Memory B cell (primary cell): ENCODE measurements around the gene CHPF.

Experiments used
- ATAC-seq: fragments of 150-1000 bp; cut with Tn5 transposase; 2 replicates; pipeline ENCODE4 v1.10.0; 2021; ENCODE audit warnings: low read depth, mild to moderate bottlenecking, moderate library complexity
- DNase-seq, 2 donors: peaks; one replicate each; pipeline ENCODE4 v3.0.0; 2022; ENCODE audit warnings: low spot score in 2 of 2
- H3K27ac Mint-ChIP-seq: one replicate; pipeline ENCODE4 v1.8.0; 2022; ENCODE audit warnings: mild to moderate bottlenecking, moderate library complexity, mixed read lengths
- H3K27me3 Mint-ChIP-seq: one replicate; pipeline ENCODE4 v1.8.0; 2022; ENCODE audit warnings: mixed read lengths
- H3K36me3 Mint-ChIP-seq: one replicate; pipeline ENCODE4 v1.8.0; 2022; ENCODE audit warnings: mild to moderate bottlenecking, mixed read lengths
- H3K4me1 Mint-ChIP-seq: one replicate; pipeline ENCODE4 v1.8.0; 2022; ENCODE audit warnings: mixed read lengths
- H3K4me3 Mint-ChIP-seq: one replicate; pipeline ENCODE4 v1.8.0; 2022; ENCODE audit warnings: mild to moderate bottlenecking, moderate library complexity, mixed read lengths
- H3K9me3 Mint-ChIP-seq: one replicate; pipeline ENCODE4 v1.8.0; 2022; ENCODE audit warnings: mixed read lengths

The CHPF gene

GRCh38 chr2:219551441-219552381, 8.1 kb upstream of the CHPF start:
- H3K36me3 Mint-ChIP-seq: no peaks in the 10 kb centered on the region
- H3K4me3 Mint-ChIP-seq: peak overlapping the region; percentile 76
- H3K27ac Mint-ChIP-seq: no peak overlapping the region
- H3K27me3 Mint-ChIP-seq: peaks cover 44% of the 10 kb centered on the region
- DNase-seq (no peak), ATAC-seq (no peak)
- no peaks in the 10 kb centered on the region for H3K9me3 Mint-ChIP-seq
- H3K4me1 Mint-ChIP-seq: peaks cover 9% of the 10 kb centered on the region

GRCh38 chr2:219549619-219550018, 6.0 kb upstream of the CHPF start:
- DNase-seq: no peak
- no peak overlapping the region for H3K27ac Mint-ChIP-seq
- H3K9me3 Mint-ChIP-seq: no peaks in the 10 kb centered on the region
- H3K27me3 Mint-ChIP-seq: peaks cover 53% of the 10 kb centered on the region
- H3K4me3 Mint-ChIP-seq: no peak overlapping the region
- ATAC-seq: no peak
- H3K4me1 Mint-ChIP-seq: peaks cover 9% of the 10 kb centered on the region
- H3K36me3 Mint-ChIP-seq: no peaks in the 10 kb centered on the region

DNA sequence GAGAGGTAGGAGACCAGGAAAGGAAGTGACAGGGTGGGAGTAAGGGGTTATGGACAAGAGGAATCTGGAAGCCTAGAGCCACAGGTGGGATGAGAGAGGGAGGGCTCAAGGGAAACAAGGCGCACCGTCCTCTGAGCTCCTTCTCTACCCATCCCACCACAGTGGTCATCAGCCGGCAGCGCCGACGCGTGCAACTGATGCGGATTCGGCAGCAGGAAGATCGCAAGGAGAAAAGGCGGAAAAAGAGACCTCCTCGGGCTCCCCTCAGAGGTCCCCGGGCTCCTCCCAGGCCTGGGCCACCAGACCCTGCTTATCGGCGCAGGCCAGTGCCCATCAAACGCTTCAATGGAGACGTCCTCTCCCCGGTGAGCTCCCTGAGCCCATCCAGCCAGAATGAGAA, 5.4 kb upstream of the CHPF start:
- Mint-ChIP-seq H3K27me3 (peaks cover 51% of the 10 kb centered on the region), H3K4me3 (no peak overlapping the region), H3K4me1 (peaks cover 12% of the 10 kb centered on the region), H3K36me3 (no peaks in the 10 kb centered on the region), H3K9me3 (no peaks in the 10 kb centered on the region), H3K27ac (no peak overlapping the region)
- no peak for ATAC-seq
- no peak for DNase-seq

- no peak overlapping the region for H3K4me3 Mint-ChIP-seq
Measured at GRCh38 chr2:219547621-219548020, 4.0 kb upstream of the CHPF start.

GRCh38 chr2:219545943-219546352, 2.3 kb upstream of the CHPF start:
- peaks cover 11% of the 10 kb centered on the region for H3K4me1 Mint-ChIP-seq
- H3K27me3 Mint-ChIP-seq: peaks cover 40% of the 10 kb centered on the region
- ATAC-seq (no peak), DNase-seq (no peak)
- no peak overlapping the region for H3K4me3 Mint-ChIP-seq
- no peak overlapping the region for H3K27ac Mint-ChIP-seq
- H3K36me3 Mint-ChIP-seq: no peaks in the 10 kb centered on the region
- no peaks in the 10 kb centered on the region for H3K9me3 Mint-ChIP-seq

More at GRCh38 chr2:219547621-219548020, 4.0 kb upstream of the CHPF start:
- Mint-ChIP-seq H3K27ac (no peak overlapping the region), H3K4me1 (peaks cover 12% of the 10 kb centered on the region), H3K36me3 (no peaks in the 10 kb centered on the region), H3K27me3 (peaks cover 44% of the 10 kb centered on the region), H3K9me3 (no peaks in the 10 kb centered on the region)
- DNase-seq (no peak), ATAC-seq (no peak)

DNA sequence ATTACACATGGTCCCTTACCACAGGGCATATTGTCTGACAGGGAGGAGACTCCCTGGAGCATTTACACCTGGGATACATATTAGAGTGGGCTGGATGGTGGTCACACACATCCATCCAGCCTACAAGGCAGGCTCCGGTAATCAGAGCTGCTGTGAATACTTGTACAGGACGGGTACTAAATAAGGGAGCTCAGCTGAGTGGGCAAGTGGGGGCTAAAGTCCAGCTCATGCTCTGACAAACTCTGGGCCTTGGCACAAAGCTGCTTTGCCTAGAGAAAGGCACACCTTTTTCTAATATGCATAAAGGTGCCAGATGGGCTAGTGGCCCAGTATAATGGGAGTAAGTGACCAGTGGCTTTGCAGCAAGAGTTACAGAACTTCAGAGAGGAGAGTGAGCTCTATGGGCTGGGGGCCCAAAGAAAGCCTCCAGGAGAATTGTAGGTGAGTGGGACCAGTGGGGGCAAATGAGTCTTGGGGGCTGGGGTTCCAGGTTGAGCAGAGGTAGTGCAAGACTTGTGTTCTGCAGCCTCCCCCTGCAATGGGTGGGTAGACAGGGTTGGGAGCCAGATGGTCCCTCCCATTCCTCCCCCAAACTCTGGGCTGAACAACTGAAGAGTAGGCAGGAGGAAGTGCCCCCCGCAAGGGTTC, 1.8 kb upstream of the CHPF start:
- ATAC-seq: no peak
- Mint-ChIP-seq H3K4me3 (no peak overlapping the region), H3K27ac (no peak overlapping the region), H3K27me3 (peaks cover 38% of the 10 kb centered on the region), H3K4me1 (peaks cover 9% of the 10 kb centered on the region), H3K36me3 (no peaks in the 10 kb centered on the region), H3K9me3 (no peaks in the 10 kb centered on the region)
- no peak for DNase-seq

- no peak for DNase-seq
- no peak for ATAC-seq
- Mint-ChIP-seq H3K4me3 (peak overlapping the region; percentile 81), H3K27me3 (peaks cover 39% of the 10 kb centered on the region), H3K4me1 (peaks cover 9% of the 10 kb centered on the region), H3K27ac (no peak overlapping the region), H3K9me3 (no peaks in the 10 kb centered on the region), H3K36me3 (no peaks in the 10 kb centered on the region)
Measured at GRCh38 chr2:219544567-219544966, 958 bp upstream of the CHPF start.

GRCh38 chr2:219542931-219543595, 546 bp downstream of the CHPF start:
- H3K27me3 Mint-ChIP-seq: peaks cover 34% of the 10 kb centered on the region
- no peaks in the 10 kb centered on the region for H3K9me3 Mint-ChIP-seq
- ATAC-seq (peak; percentile 43), DNase-seq (peak in 1 of 2 donors; percentile 72)
- no peaks in the 10 kb centered on the region for H3K36me3 Mint-ChIP-seq
- H3K4me1 Mint-ChIP-seq: peaks cover 9% of the 10 kb centered on the region
- H3K4me3 Mint-ChIP-seq: peak overlapping the region; percentile 73
- no peak overlapping the region for H3K27ac Mint-ChIP-seq

DNA sequence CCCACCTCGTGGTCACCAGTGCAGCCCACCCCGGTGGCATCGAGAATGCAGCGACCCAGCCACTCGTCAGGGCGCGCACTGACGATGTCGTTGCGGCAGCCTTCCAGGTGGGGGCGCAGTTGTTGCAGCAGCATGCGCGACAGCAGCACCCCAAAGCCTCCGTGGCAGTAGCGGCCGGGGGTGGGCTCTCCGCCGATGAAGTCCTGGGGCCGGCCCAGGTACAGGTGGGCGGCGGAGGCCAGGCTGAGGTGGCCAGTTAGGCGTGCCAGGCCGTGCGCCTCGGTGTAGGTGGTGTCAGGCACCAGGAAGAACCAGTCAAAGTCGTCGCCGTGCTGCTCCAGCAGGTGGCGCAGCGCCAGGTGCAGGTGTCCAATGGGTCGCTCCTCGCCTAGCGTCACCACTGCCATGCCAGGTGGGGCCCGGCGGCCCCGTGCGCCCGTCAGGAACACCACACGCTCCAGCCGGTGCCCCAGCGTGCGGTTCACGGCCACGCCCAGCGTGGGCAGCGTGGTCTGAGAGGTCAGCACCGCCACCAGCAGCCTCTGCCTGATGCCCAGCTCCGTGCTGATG, 1.9 kb downstream of the CHPF start:
- H3K9me3 Mint-ChIP-seq: no peaks in the 10 kb centered on the region
- peak; percentile 90 to 93 for DNase-seq
- peak; percentile 68 for ATAC-seq
- H3K27me3 Mint-ChIP-seq: peaks cover 29% of the 10 kb centered on the region
- H3K4me3 Mint-ChIP-seq: peak overlapping the region; percentile 35
- peaks cover 9% of the 10 kb centered on the region for H3K4me1 Mint-ChIP-seq
- no peak overlapping the region for H3K27ac Mint-ChIP-seq
- H3K36me3 Mint-ChIP-seq: no peaks in the 10 kb centered on the region

DNA sequence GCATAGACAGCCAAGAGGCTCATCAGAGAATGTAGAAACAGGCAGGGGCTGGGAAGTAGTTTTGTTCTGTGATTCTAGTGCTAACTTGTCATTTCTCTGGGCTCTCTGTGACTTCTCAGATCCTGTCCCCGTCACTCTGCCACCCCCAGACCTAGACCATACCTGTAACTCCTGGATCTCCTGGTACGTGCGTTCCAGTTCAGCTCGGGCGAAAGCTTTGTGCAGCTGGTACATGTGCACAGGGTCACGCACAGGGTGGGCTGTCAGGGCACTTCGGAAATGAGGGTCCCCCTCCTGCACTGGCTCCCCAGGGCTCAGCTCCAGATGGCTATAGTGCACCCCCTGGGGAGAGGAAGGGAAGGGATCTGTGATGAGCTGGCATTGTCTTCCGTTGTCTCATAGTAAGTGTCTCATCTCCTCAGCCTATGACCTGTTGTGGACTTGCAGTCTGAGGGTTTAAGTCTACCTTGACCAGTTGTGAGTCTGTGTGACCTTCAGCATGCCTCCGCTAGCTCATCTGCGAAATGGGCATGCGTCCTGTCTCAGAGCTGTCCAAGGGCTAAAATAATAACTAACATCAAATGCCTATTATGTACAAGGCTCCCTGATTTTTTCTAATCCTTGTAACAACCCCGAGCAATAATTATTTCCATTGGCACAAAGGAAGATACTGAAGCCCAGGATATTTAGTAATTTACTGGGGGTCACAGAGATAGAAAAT, 2.7 kb downstream of the CHPF start:
- no peak overlapping the region for H3K27ac Mint-ChIP-seq
- peaks cover 28% of the 10 kb centered on the region for H3K27me3 Mint-ChIP-seq
- ATAC-seq (no peak), DNase-seq (no peak)
- H3K9me3 Mint-ChIP-seq: no peaks in the 10 kb centered on the region
- no peaks in the 10 kb centered on the region for H3K36me3 Mint-ChIP-seq
- H3K4me3 Mint-ChIP-seq: peak overlapping the region; percentile 15
- H3K4me1 Mint-ChIP-seq: peaks cover 9% of the 10 kb centered on the region

DNA sequence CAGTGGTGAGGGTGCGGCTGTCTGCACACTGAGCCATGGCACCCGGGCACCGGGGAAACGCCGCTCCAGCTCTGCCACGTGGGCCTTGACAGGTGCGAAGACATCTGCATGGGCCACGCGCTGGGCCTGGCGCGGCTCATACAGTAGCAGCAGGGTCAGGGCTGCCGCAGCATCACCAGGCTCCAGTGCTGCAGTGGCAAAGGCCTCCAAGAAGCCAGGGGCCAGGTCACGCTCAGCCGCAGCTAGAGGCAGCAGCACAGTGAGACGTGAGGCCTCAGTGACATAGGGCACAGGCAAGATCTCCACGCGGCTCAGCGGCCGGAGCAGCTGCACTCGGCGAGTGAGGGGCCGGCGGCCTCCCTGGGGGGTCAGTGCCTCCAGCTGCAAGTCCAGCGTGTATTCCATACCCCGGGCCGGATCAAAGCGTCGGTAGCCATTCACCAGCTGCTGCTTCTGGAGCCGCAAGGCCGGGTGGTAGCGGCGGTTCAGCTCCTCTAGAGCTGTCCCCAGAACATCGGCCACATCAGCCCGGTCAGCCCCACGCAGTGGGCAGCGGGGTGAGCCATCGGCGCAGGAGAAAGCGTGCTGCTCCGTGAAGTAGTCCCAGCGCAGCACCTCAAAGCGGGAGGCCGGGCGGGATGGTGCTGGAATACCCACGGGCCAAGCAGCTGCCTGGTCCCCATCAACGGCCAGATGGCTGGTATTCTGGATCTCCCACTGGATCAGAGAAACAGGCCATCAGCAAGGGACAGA, 3.5 kb downstream of the CHPF start:
- DNase-seq (no peak), ATAC-seq (no peak)
- Mint-ChIP-seq H3K4me1 (peaks cover 11% of the 10 kb centered on the region), H3K9me3 (no peaks in the 10 kb centered on the region), H3K4me3 (no peak overlapping the region), H3K27ac (no peak overlapping the region), H3K36me3 (no peaks in the 10 kb centered on the region), H3K27me3 (peaks cover 29% of the 10 kb centered on the region)

GRCh38 chr2:219538956-219539788, 4.4 kb downstream of the CHPF start:
- Mint-ChIP-seq H3K27me3 (peaks cover 21% of the 10 kb centered on the region), H3K27ac (no peak overlapping the region), H3K9me3 (no peaks in the 10 kb centered on the region), H3K4me1 (peaks cover 8% of the 10 kb centered on the region), H3K4me3 (no peak overlapping the region), H3K36me3 (no peaks in the 10 kb centered on the region)
- no peak for ATAC-seq
- DNase-seq: no peak
